Naive thymus-derived CD4-positive, alpha-beta T cell (primary cell): ENCODE data around the gene CDK6. TPM values are rescaled to one million over a fixed set of nuclear protein-coding genes. Genes with fewer than 3 reads are reported as not detected.
"Not testable (repeated sequence)": the region's sequence is repeated elsewhere in the genome, so short reads cannot be mapped to it uniquely, and the experiment has no call there.

Source experiments
- ATAC-seq: fragments of 150-1000 bp; cut with Tn5 transposase; 2 replicates; pipeline ENCODE4 v1.10.0; 2021; ENCODE audit warnings: mild to moderate bottlenecking, moderate library complexity
- CTCF ChIA-PET: fragments of 350-600 bp; sonication (Branson Sonifier 250); formaldehyde crosslinking; loops from one replicate; lab custom pipeline; 2021; ENCODE audit warnings: antibody characterized with exemption; lab: Charles Lee
- POLR2A ChIA-PET: fragments of 350-600 bp; sonication (Branson Sonifier 250); formaldehyde crosslinking; loops from one replicate; lab custom pipeline; 2021; ENCODE audit warnings: antibody characterized with exemption, inconsistent platforms; lab: Charles Lee
- DNase-seq, 9 donors: peaks; one replicate each; pipeline versions ENCODE4 v3.0.0 to v3.0.0-alpha.2; 2020 to 2022; ENCODE audit warnings: mixed read lengths in 1 of 9
- H3K27ac ChIP-seq: one replicate; pipeline ENCODE4 v1.7.0; 2013; ENCODE audit warnings: mild to moderate bottlenecking, low read depth, low read length, moderate library complexity
- H3K27me3 ChIP-seq, 2 donors: one replicate each; pipeline ENCODE4 v1.7.0; 2013; ENCODE audit warnings: low read length in 2 of 2, mild to moderate bottlenecking in 2 of 2, moderate library complexity in 2 of 2; ENCODE audit not compliant: control insufficient read depth in 2 of 2, insufficient read depth in 2 of 2
- H3K36me3 ChIP-seq, 3 experiments: 1 replicate in 2 of 3; 2 replicates in 1 of 3; pipeline ENCODE4 v1.7.0; 2013; ENCODE audit warnings: low read length in 3 of 3, mild to moderate bottlenecking in 3 of 3, moderate library complexity in 1 of 3; ENCODE audit not compliant: insufficient read depth in 3 of 3, control insufficient read depth in 2 of 3
- H3K4me1 ChIP-seq, 2 donors: one replicate each; pipeline ENCODE4 v1.7.0; 2013; ENCODE audit warnings: low read length in 2 of 2, mild to moderate bottlenecking in 2 of 2, moderate library complexity in 1 of 2; ENCODE audit not compliant: control insufficient read depth in 2 of 2, insufficient read depth in 2 of 2
- H3K4me3 ChIP-seq: 2 replicates; pipeline ENCODE4 v1.7.0; 2013; ENCODE audit warnings: mild to moderate bottlenecking, low read length
- H3K9me3 ChIP-seq, 3 experiments: 1 replicate in 2 of 3; 2 replicates in 1 of 3; pipeline ENCODE4 v1.7.0; 2013; ENCODE audit warnings: low read length in 3 of 3; ENCODE audit not compliant: control insufficient read depth in 2 of 3
- H3K27ac Mint-ChIP-seq, 9 donors: one replicate each; pipeline ENCODE4 v1.8.0; 2020 to 2022; ENCODE audit warnings: mixed read lengths in 9 of 9, mild to moderate bottlenecking in 8 of 9, moderate library complexity in 5 of 9, inconsistent platforms in 2 of 9
- H3K27me3 Mint-ChIP-seq, 5 donors: one replicate each; pipeline ENCODE4 v1.8.0; 2021 to 2022; ENCODE audit warnings: mixed read lengths in 5 of 5, mild to moderate bottlenecking in 1 of 5
- H3K36me3 Mint-ChIP-seq, 5 donors: one replicate each; pipeline ENCODE4 v1.8.0; 2020 to 2022; ENCODE audit warnings: mixed read lengths in 5 of 5, mild to moderate bottlenecking in 3 of 5, inconsistent platforms in 1 of 5
- H3K4me1 Mint-ChIP-seq, 7 donors: one replicate each; pipeline ENCODE4 v1.8.0; 2020 to 2022; ENCODE audit warnings: mixed read lengths in 7 of 7, mild to moderate bottlenecking in 3 of 7, inconsistent platforms in 1 of 7
- H3K4me3 Mint-ChIP-seq, 10 donors: one replicate each; pipeline ENCODE4 v1.8.0; 2020 to 2022; ENCODE audit warnings: mild to moderate bottlenecking in 10 of 10, mixed read lengths in 10 of 10, moderate library complexity in 6 of 10, inconsistent platforms in 2 of 10
- H3K9me3 Mint-ChIP-seq, 11 donors: one replicate each; pipeline ENCODE4 v1.8.0; 2020 to 2022; ENCODE audit warnings: mixed read lengths in 11 of 11, mild to moderate bottlenecking in 4 of 11, inconsistent platforms in 1 of 11, moderate library complexity in 1 of 11
- intact Hi-C, 2 donors: fragments of 100-400 bp; cut with micrococcal nuclease; formaldehyde crosslinking; loops; one replicate each; pipeline ENCODE4 v1.15.1; 2023
- polyA plus RNA-seq, 2 donors: library from polyadenylated mRNA; unstranded; fragments of 300-500 nt; fragmentation: Illumina TruSeq; gene quantifications; one replicate each; pipeline ENCODE4 v1.2.3, GENCODE V29; 2021
- total RNA-seq, 6 experiments: library from RNA in 5 of 6; stranded (reverse) in 5 of 6; gene quantifications; 1 replicate in 5 of 6; 2 replicates in 1 of 6; pipeline ENCODE4 v1.2.3 and lab custom pipeline; 2021 to 2026

Gene CDK6
- total RNA-seq, result 100 to 1,000 TPM in 1 of 5 experiments, 10 to 100 TPM in 4; 15.8 to 156 (median 61.9) TPM
- 10 to 100 TPM; 30.0 to 36.8 TPM for polyA plus RNA-seq
- total RNA-seq (lab: John Stamatoyannopoulos, UW), result 45.8 reads per million, percentile 69 among the genes with 10 or more reads in this experiment

- H3K27ac ChIP-seq, result peak within 1 kb of the TSS; percentile 73
- Mint-ChIP-seq H3K27me3 (peaks cover 0 to 37% (median 0%) of the 10 kb centered on the region in 5 donors), H3K4me3 (peak within 1 kb of the TSS; percentile 91 to 99 (median 95)), H3K4me1 (peaks cover 12 to 35% (median 29%) of the 10 kb centered on the region in 7 donors), H3K27ac (peak within 1 kb of the TSS; percentile 84 to 96 (median 89)), H3K9me3 (peaks cover 0 to 5% (median 0%) of the 10 kb centered on the region in 11 donors), H3K36me3 (peaks cover 0 to 23% (median 0%) of the 10 kb centered on the region in 5 donors)
- H3K4me1 ChIP-seq, result peaks cover 11 to 12% of the 10 kb centered on the region in 2 donors
- DNase-seq, result peak; percentile 30 to 74 (median 51)
- H3K4me3 ChIP-seq, result peak within 1 kb of the TSS; percentile 77
- intact Hi-C loops, result loop anchor here (1.0 to 10.0 kb wide), 9 partner anchors 18 to 1678 kb away; partner anchors contain the start of genes AKAP9 (in 2 of the 2), SAMD9L (in 2 of the 2), CYP51A1 (in 1 of the 2) and GATAD1 (in 1 of the 2)
- peak; percentile 43 for ATAC-seq
- CTCF ChIA-PET, result interaction anchor here (0.5 to 1.1 kb wide), 2 partner anchors 147 to 396 kb away, joined by 3 to 4 read pairs; partner anchors contain the start of gene VPS50
- no peaks in the 10 kb centered on the region for H3K9me3 ChIP-seq
- peaks cover 0 to 21% (median 0%) of the 10 kb centered on the region in 3 experiments for H3K36me3 ChIP-seq
- POLR2A ChIA-PET, result interaction anchor here (0.6 to 1.1 kb wide), 4 partner anchors 8 to 215 kb away, joined by 3 to 5 read pairs (median 4); no protein-coding TSS in a partner anchor
- H3K27me3 ChIP-seq, result no peaks in the 10 kb centered on the region
Measured at GRCh38 chr7:92836489-92836999, at the start of gene CDK6. TSS of gene CDK6 (minus strand) at chr7:92836573. CDS start at chr7:92833323, 3,250 bp downstream.

DNA sequence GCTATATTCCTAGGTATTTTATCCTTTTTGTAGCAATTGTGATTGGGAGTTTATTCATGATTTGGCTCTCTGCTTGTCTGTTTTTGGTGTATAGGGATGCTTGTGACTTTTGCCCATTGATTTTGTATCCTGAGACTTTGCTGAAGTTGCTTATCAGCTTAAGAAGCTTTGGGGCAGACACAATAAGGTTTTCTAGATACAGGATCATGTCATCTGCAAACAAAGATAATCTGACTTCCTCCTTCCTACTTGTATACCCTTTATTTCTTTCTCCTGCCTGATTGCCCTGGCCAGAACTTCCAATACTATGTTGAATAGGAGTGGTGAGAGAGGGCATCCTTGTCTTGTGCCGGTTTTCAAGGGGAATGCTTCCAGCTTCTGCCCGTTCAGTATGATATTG, 49.7 kb upstream of the CDK6 start:
- H3K27me3 ChIP-seq, H3K27ac ChIP-seq, H3K4me3 ChIP-seq, H3K4me1 ChIP-seq, H3K4me3 Mint-ChIP-seq, ATAC-seq, intact Hi-C loops, H3K4me1 Mint-ChIP-seq, POLR2A ChIA-PET, H3K27ac Mint-ChIP-seq, CTCF ChIA-PET, DNase-seq, H3K36me3 ChIP-seq, H3K9me3 ChIP-seq: not testable (repeated sequence)
- H3K27me3 Mint-ChIP-seq, result peaks cover 0 to 21% (median 0%) of the 10 kb centered on the region in 5 donors
- H3K36me3 Mint-ChIP-seq, result peaks cover 0 to 50% (median 10%) of the 10 kb centered on the region in 5 donors
- peaks cover 10 to 55% (median 36%) of the 10 kb centered on the region in 11 donors for H3K9me3 Mint-ChIP-seq

GRCh38 chr7:92884218-92884617, 47.8 kb upstream of the CDK6 start:
- Histone ChIP-seq H3K4me3 (no peak overlapping the region), H3K4me1 (no peaks in the 10 kb centered on the region), H3K27me3 (no peaks in the 10 kb centered on the region), H3K36me3 (no peaks in the 10 kb centered on the region), H3K27ac (no peak overlapping the region), H3K9me3 (peaks cover 0 to 9% (median 0%) of the 10 kb centered on the region in 3 experiments)
- intact Hi-C loops, result no loop called here
- ATAC-seq, result no peak
- Mint-ChIP-seq H3K36me3 (peaks cover 0 to 45% (median 10%) of the 10 kb centered on the region in 5 donors), H3K27me3 (peaks cover 0 to 20% (median 0%) of the 10 kb centered on the region in 5 donors), H3K4me3 (no peak overlapping the region), H3K4me1 (peaks cover 5 to 17% (median 6%) of the 10 kb centered on the region in 7 donors), H3K27ac (no peak overlapping the region), H3K9me3 (peaks cover 10 to 55% (median 37%) of the 10 kb centered on the region in 11 donors)
- POLR2A ChIA-PET, result no interaction called here
- CTCF ChIA-PET, result no interaction called here
- no peak for DNase-seq

GRCh38 chr7:92882760-92883159, 46.4 kb upstream of the CDK6 start:
- no peak overlapping the region for H3K27ac ChIP-seq
- intact Hi-C loops, result no loop called here
- H3K9me3 ChIP-seq, result peaks cover 0 to 9% (median 0%) of the 10 kb centered on the region in 3 experiments
- ATAC-seq, result no peak
- DNase-seq, result no peak
- ChIA-PET POLR2A (no interaction called here), CTCF (no interaction called here)
- H3K4me3 Mint-ChIP-seq, result no peak overlapping the region
- H3K27ac Mint-ChIP-seq, result no peak overlapping the region
- H3K4me3 ChIP-seq, result no peak overlapping the region
- H3K4me1 ChIP-seq, result no peaks in the 10 kb centered on the region
- peaks cover 0 to 18% (median 0%) of the 10 kb centered on the region in 5 donors for H3K27me3 Mint-ChIP-seq
- H3K36me3 ChIP-seq, result no peaks in the 10 kb centered on the region
- H3K27me3 ChIP-seq, result no peaks in the 10 kb centered on the region
- H3K9me3 Mint-ChIP-seq, result peaks cover 5 to 47% (median 31%) of the 10 kb centered on the region in 11 donors
- H3K36me3 Mint-ChIP-seq, result peaks cover 0 to 39% (median 6%) of the 10 kb centered on the region in 5 donors
- peaks cover 5 to 17% (median 7%) of the 10 kb centered on the region in 7 donors for H3K4me1 Mint-ChIP-seq

- peaks cover 0 to 9% (median 0%) of the 10 kb centered on the region in 3 experiments for H3K9me3 ChIP-seq
- intact Hi-C loops, result loop anchor here in 1 of 2 donors (1.0 kb wide), 1 partner anchor 23 kb away; no protein-coding TSS in a partner anchor
- no peak overlapping the region for H3K27ac ChIP-seq
- H3K9me3 Mint-ChIP-seq, result peaks cover 3 to 34% (median 21%) of the 10 kb centered on the region in 11 donors
- ChIA-PET CTCF (no interaction called here), POLR2A (no interaction called here)
- H3K4me3 Mint-ChIP-seq, result peak overlapping the region in 1 of 10 donors; percentile 32
- peaks cover 0 to 7% (median 0%) of the 10 kb centered on the region in 5 donors for H3K27me3 Mint-ChIP-seq
- H3K4me1 ChIP-seq, result peaks cover 0 to 9% of the 10 kb centered on the region in 2 donors
- H3K4me1 Mint-ChIP-seq, result peaks cover 8 to 29% (median 24%) of the 10 kb centered on the region in 7 donors
- H3K36me3 ChIP-seq, result no peaks in the 10 kb centered on the region
- no peak for ATAC-seq
- H3K27ac Mint-ChIP-seq, result peak overlapping the region in 2 of 9 donors; percentile 2 to 40
- no peak for DNase-seq
- peaks cover 0 to 29% (median 4%) of the 10 kb centered on the region in 5 donors for H3K36me3 Mint-ChIP-seq
- H3K27me3 ChIP-seq, result no peaks in the 10 kb centered on the region
- H3K4me3 ChIP-seq, result no peak overlapping the region
Measured at GRCh38 chr7:92881091-92881485, 44.7 kb upstream of the CDK6 start.

- no peak overlapping the region for H3K27ac Mint-ChIP-seq
- Histone ChIP-seq H3K9me3 (peaks cover 0 to 9% (median 0%) of the 10 kb centered on the region in 3 experiments), H3K27me3 (no peaks in the 10 kb centered on the region), H3K27ac (no peak overlapping the region), H3K36me3 (no peaks in the 10 kb centered on the region), H3K4me3 (no peak overlapping the region), H3K4me1 (peaks cover 0 to 9% of the 10 kb centered on the region in 2 donors)
- peaks cover 8 to 33% (median 25%) of the 10 kb centered on the region in 7 donors for H3K4me1 Mint-ChIP-seq
- DNase-seq (no peak), ATAC-seq (peak; percentile 42)
- H3K4me3 Mint-ChIP-seq, result no peak overlapping the region
- POLR2A ChIA-PET, result no interaction called here
- peaks cover 0 to 27% (median 4%) of the 10 kb centered on the region in 5 donors for H3K36me3 Mint-ChIP-seq
- H3K9me3 Mint-ChIP-seq, result peaks cover 3 to 34% (median 21%) of the 10 kb centered on the region in 11 donors
- CTCF ChIA-PET, result no interaction called here
- peaks cover 0 to 7% (median 0%) of the 10 kb centered on the region in 5 donors for H3K27me3 Mint-ChIP-seq
- intact Hi-C loops, result loop anchor here (1.0 kb wide), 3 partner anchors 24 to 259 kb away; no protein-coding TSS in a partner anchor
Measured at GRCh38 chr7:92880212-92881090, 44.1 kb upstream of the CDK6 start.
